Measurements from ENCODE around the gene MORN2. TPM values are rescaled to one million over a fixed set of nuclear protein-coding genes. Genes with fewer than 3 reads are reported as not detected.

MORN2 gene
- total and polyA plus RNA-seq, 2 donors (not counting 1 experiment from before 2014, with no cell fraction given) = 0.70 to 3.9 TPM

DNA sequence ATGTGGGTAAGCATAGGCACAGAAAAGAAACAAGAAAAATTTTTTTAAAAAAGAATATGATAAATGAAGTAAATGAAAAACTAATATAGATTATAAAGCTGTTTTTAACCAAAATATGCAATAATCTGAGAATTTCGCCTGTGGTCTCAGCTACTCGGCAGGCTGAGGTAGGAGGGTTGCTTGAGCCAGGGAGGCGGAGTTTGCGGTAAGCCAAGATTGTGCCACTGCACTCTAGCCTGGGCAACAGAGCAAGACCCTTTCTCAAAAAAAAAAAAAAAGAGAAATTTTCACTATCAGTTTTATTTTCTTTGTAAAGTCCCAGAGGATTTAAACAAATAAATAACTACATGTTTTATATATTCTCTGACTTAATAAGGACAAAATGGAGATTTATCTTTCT lies 47.3 kb upstream of the MORN2 start:
- no peaks in the 10 kb centered on the region for H4K20me1 ChIP-seq (ENCODE audit: control insufficient read depth, insufficient read depth, low read length, poor library complexity, severe bottlenecking)
- H3K27me3 Mint-ChIP-seq = no peaks in the 10 kb centered on the region
- H3K79me2 ChIP-seq (ENCODE audit: control insufficient read depth, insufficient read depth, low read length) = no peaks in the 10 kb centered on the region
- no peak for TF ChIP-seq EZH2 (IDR thresholded peaks at IDR 0.05; ENCODE audit: borderline replicate concordance, insufficient read depth, low read depth, low read length, poor library complexity, severe bottlenecking)
- no peak for TF ChIP-seq CTCF (IDR thresholded peaks at IDR 0.05)
- H3K9ac ChIP-seq (ENCODE audit: low read length) = no peak overlapping the region
- intact Hi-C loops (cut with micrococcal nuclease) = no loop called here
- H3K4me3 ChIP-seq (ENCODE audit: control extremely low read depth in 1 of 5, extremely low read depth in 1 of 5, insufficient read depth in 1 of 5, low read depth in 2 of 5, low read length in 4 of 5) = no peak overlapping the region
- peaks cover 1 to 29% of the 10 kb centered on the region in 2 experiments for H3K36me3 ChIP-seq (replicated peaks in 1 of 2; ENCODE audit: control extremely low read depth in 1 of 2, control insufficient read depth in 1 of 2, extremely low read depth in 1 of 2, insufficient read depth in 2 of 2, low read length in 1 of 2)
- no peak overlapping the region for H3K4me2 ChIP-seq (replicated peaks; ENCODE audit: low read depth, low read length, poor library complexity, severe bottlenecking)
- H3K27ac ChIP-seq (ENCODE audit: low read length in 2 of 2) = no peak overlapping the region
- no peak overlapping the region for H3K27ac Mint-ChIP-seq
- no peaks in the 10 kb centered on the region for H3K27me3 ChIP-seq (replicated peaks in 1 of 4; ENCODE audit: control extremely low read depth in 1 of 4, control insufficient read depth in 3 of 4, insufficient read depth in 4 of 4, low read length in 3 of 4)
- H3K4me1 Mint-ChIP-seq = no peaks in the 10 kb centered on the region
- no peak for DNase-seq
- ATAC-seq (ENCODE audit: low read depth) = no peak
- peaks cover 4% of the 10 kb centered on the region for H3K9me3 Mint-ChIP-seq (ENCODE audit: insufficient read depth)
- no peaks in the 10 kb centered on the region for H3K4me1 ChIP-seq (ENCODE audit: control insufficient read depth in 2 of 2, insufficient read depth in 2 of 2, low read length in 2 of 2)
- WGBS (ENCODE audit: insufficient coverage) = no CpG with 5 or more reads among the region's 4 CpGs
- no peak overlapping the region for H2AFZ ChIP-seq (ENCODE audit: insufficient read depth, low read depth, low read length, poor library complexity, severe bottlenecking)
- CTCF ChIA-PET = no interaction called here
- no peaks in the 10 kb centered on the region for H3K9me3 ChIP-seq (ENCODE audit: control extremely low read depth in 1 of 3, control insufficient read depth in 2 of 3, insufficient read depth in 1 of 3, low read length in 2 of 3)
- H3K4me3 Mint-ChIP-seq = no peak overlapping the region
- POLR2A ChIA-PET = no interaction called here

- no peak overlapping the region for H2AFZ ChIP-seq (ENCODE audit: insufficient read depth, low read depth, low read length, poor library complexity, severe bottlenecking)
- Mint-ChIP-seq H3K9me3 (ENCODE audit: insufficient read depth) (no peaks in the 10 kb centered on the region), H3K27ac (no peak overlapping the region), H3K27me3 (no peaks in the 10 kb centered on the region), H3K4me1 (peaks cover 4% of the 10 kb centered on the region), H3K4me3 (no peak overlapping the region)
- CTCF ChIA-PET = no interaction called here
- TF ChIP-seq CTCF (IDR thresholded peaks at IDR 0.05) (no peak), EZH2 (IDR thresholded peaks at IDR 0.05; ENCODE audit: borderline replicate concordance, insufficient read depth, low read depth, low read length, poor library complexity, severe bottlenecking) (no peak)
- intact Hi-C loops (cut with micrococcal nuclease) = loop anchor here (10.0 kb wide), 1 partner anchor 55 kb away; the partner anchor contains the start of gene GEMIN6
- H3K27me3 ChIP-seq (replicated peaks in 1 of 4; ENCODE audit: control extremely low read depth in 1 of 4, control insufficient read depth in 3 of 4, insufficient read depth in 4 of 4, low read length in 3 of 4) = no peaks in the 10 kb centered on the region
- no CpG with 5 or more reads among the region's 1 CpG for WGBS (ENCODE audit: insufficient coverage)
- no peak overlapping the region for H3K9ac ChIP-seq (ENCODE audit: low read length)
- peaks cover 1 to 30% of the 10 kb centered on the region in 2 experiments for H3K36me3 ChIP-seq (replicated peaks in 1 of 2; ENCODE audit: control extremely low read depth in 1 of 2, control insufficient read depth in 1 of 2, extremely low read depth in 1 of 2, insufficient read depth in 2 of 2, low read length in 1 of 2)
- DNase-seq = no peak
- no peak overlapping the region for H3K4me2 ChIP-seq (replicated peaks; ENCODE audit: low read depth, low read length, poor library complexity, severe bottlenecking)
- no peak overlapping the region for H3K4me3 ChIP-seq (ENCODE audit: control extremely low read depth in 1 of 5, extremely low read depth in 1 of 5, insufficient read depth in 1 of 5, low read depth in 2 of 5, low read length in 4 of 5)
- no peak overlapping the region for H3K27ac ChIP-seq (ENCODE audit: low read length in 2 of 2)
- H3K4me1 ChIP-seq (ENCODE audit: control insufficient read depth in 2 of 2, insufficient read depth in 2 of 2, low read length in 2 of 2) = peaks cover under 1 to 3% of the 10 kb centered on the region in 2 donors
- H3K79me2 ChIP-seq (ENCODE audit: control insufficient read depth, insufficient read depth, low read length) = no peaks in the 10 kb centered on the region
- no peak for ATAC-seq (ENCODE audit: low read depth)
- POLR2A ChIA-PET = no interaction called here
- H3K9me3 ChIP-seq (ENCODE audit: control extremely low read depth in 1 of 3, control insufficient read depth in 2 of 3, insufficient read depth in 1 of 3, low read length in 2 of 3) = no peaks in the 10 kb centered on the region
- no peaks in the 10 kb centered on the region for H4K20me1 ChIP-seq (ENCODE audit: control insufficient read depth, insufficient read depth, low read length, poor library complexity, severe bottlenecking)
Observed at GRCh38 chr2:38829971-38830370, 45.8 kb upstream of the MORN2 start.

Data from B cell (primary cell).